A549 (cell line): Measurements from ENCODE around the gene BCKDHA. TPM values are rescaled to one million over a fixed set of nuclear protein-coding genes. Genes with fewer than 3 reads are reported as not detected.

Experiments used
- ATAC-seq, 2 experiments: fragments of 200-7000 bp in 1 of 2; fragments of >200 bp in 1 of 2; cut with Nextera tagmentation in 1 of 2; cut with Tn5 transposase in 1 of 2; 3 replicates each; pipeline versions ENCODE4 v1.8.0 to v1.9.1; 2018 to 2020; ENCODE audit warnings: mild to moderate bottlenecking in 1 of 2, moderate library complexity in 1 of 2
- CTCF ChIA-PET: fragments of 300-600 bp; sonication (Branson Sonifier 250); formaldehyde crosslinking; extraction: SDS; loops from one replicate; lab custom pipeline; 2021; ENCODE audit warnings: antibody characterized with exemption, inconsistent platforms; lab: Yijun Ruan, JAX
- POLR2A ChIA-PET: fragments of 350-600 bp; formaldehyde crosslinking; extraction: SDS; loops from one replicate; lab custom pipeline; 2021; ENCODE audit warnings: antibody characterized with exemption, inconsistent platforms; lab: Yijun Ruan, JAX
- DNase-seq, 2 experiments: peaks; one replicate each; pipeline versions ENCODE4 v3.0.0 to v3.0.0-alpha.2; 2011 to 2016; ENCODE audit warnings: low read depth in 1 of 2, low spot score in 1 of 2
- FAIRE-seq: peaks from 2 replicates; lab custom pipeline; 2011; peaks lifted over from hg19 to GRCh38; lab: Jason Lieb, UNC
- H3K27ac ChIP-seq, 2 experiments: fragments of >200 bp; sonication (Bioruptor Twin); formaldehyde crosslinking; 3 replicates each; pipeline ENCODE4 v1.5.1; 2016 to 2017
- H3K4me1 ChIP-seq: fragments of >200 bp; sonication (Bioruptor Twin); formaldehyde crosslinking; 3 replicates; pipeline ENCODE4 v1.6.1; 2016
- H3K4me2 ChIP-seq: fragments of >200 bp; sonication (Bioruptor Twin); formaldehyde crosslinking; 3 replicates; pipeline ENCODE4 v1.6.1; 2016
- H3K4me3 ChIP-seq: fragments of >200 bp; sonication (Bioruptor Twin); formaldehyde crosslinking; 3 replicates; pipeline ENCODE4 v1.5.1; 2016
- H3K9me3 ChIP-seq: fragments of >200 bp; sonication (Bioruptor Twin); formaldehyde crosslinking; 3 replicates; pipeline ENCODE4 v1.6.1; 2016
- CBX2 ChIP-seq: fragments of 200-600 bp; sonication (generic); IDR thresholded peaks from 2 replicates; pipeline ENCODE4 v1.6.1; 2016; ENCODE audit warnings: low read depth, mild to moderate bottlenecking, borderline replicate concordance
- CHD2 ChIP-seq: fragments of 150-350 bp; IDR thresholded peaks from 2 replicates; pipeline ENCODE4 v1.6.1; 2014; ENCODE audit warnings: low read length; ENCODE audit not compliant: partially characterized antibody
- CHD4 ChIP-seq: fragments of 200-600 bp; sonication (generic); IDR thresholded peaks from 2 replicates; pipeline ENCODE4 v1.6.1; 2016; ENCODE audit warnings: antibody characterized with exemption, mild to moderate bottlenecking, borderline replicate concordance
- EP300 ChIP-seq, 2 experiments: fragments of >200 bp; sonication (Bioruptor Twin); formaldehyde crosslinking; IDR thresholded peaks; 2 replicates in 1 of 2; 3 replicates in 1 of 2; pipeline ENCODE4 v1.6.1; 2016 to 2017
- GATA3 ChIP-seq: IDR thresholded peaks from 2 replicates; pipeline ENCODE4 v1.6.1; 2012; ENCODE audit warnings: borderline replicate concordance
- HDAC2 ChIP-seq: fragments of 200-600 bp; sonication (generic); IDR thresholded peaks from 2 replicates; pipeline ENCODE4 v1.6.1; 2016
- JUN ChIP-seq, 2 experiments: fragments of >200 bp; sonication (Bioruptor Twin); formaldehyde crosslinking; IDR thresholded peaks; 2 replicates in 1 of 2; 3 replicates in 1 of 2; pipeline ENCODE4 v1.6.1; 2016 to 2017
- JUNB ChIP-seq: fragments of >200 bp; sonication (Bioruptor Twin); formaldehyde crosslinking; IDR thresholded peaks from 2 replicates; pipeline ENCODE4 v1.6.1; 2016
- MAZ ChIP-seq: fragments of 150-350 bp; IDR thresholded peaks from 2 replicates; pipeline ENCODE4 v1.6.1; 2014; ENCODE audit warnings: antibody characterized with exemption, low read depth, low read length, borderline replicate concordance
- PHF8 ChIP-seq: fragments of 200-600 bp; sonication (generic); IDR thresholded peaks from 2 replicates; pipeline ENCODE4 v1.6.1; 2016; ENCODE audit warnings: low read depth, mild to moderate bottlenecking, antibody characterized with exemption, moderate library complexity, borderline replicate concordance
- POLR2A ChIP-seq: IDR thresholded peaks from 2 replicates; pipeline ENCODE4 v1.6.1; 2012; ENCODE audit warnings: mild to moderate bottlenecking, low read length
- RAD21 ChIP-seq, 2 experiments: fragments of >200 bp in 1 of 2; sonication (Bioruptor Twin) in 1 of 2; formaldehyde crosslinking in 1 of 2; IDR thresholded peaks in 1 of 2; conservative IDR thresholded peaks in 1 of 2; 2 replicates in 1 of 2; 3 replicates in 1 of 2; pipeline ENCODE4 v1.6.1; 2012 to 2018; ENCODE audit warnings: inconsistent platforms in 1 of 2
- SMC3 ChIP-seq: fragments of >200 bp; sonication (Bioruptor Twin); formaldehyde crosslinking; IDR thresholded peaks from 3 replicates; pipeline ENCODE4 v1.6.1; 2018; ENCODE audit warnings: inconsistent platforms
- SREBF2 ChIP-seq: fragments of 450-650 bp; IDR thresholded peaks from 2 replicates; pipeline ENCODE4 v1.6.1; 2014; ENCODE audit warnings: mild to moderate bottlenecking, moderate library complexity
- TFCP2L1 ChIP-seq: fragments of 250-450 bp; sonication (Bioruptor Pico); IDR thresholded peaks from 2 replicates; pipeline ENCODE4 v1.5.0; 2021; ENCODE audit warnings: mild to moderate bottlenecking
- TP53 ChIP-seq: fragments of 250-450 bp; sonication (Bioruptor Pico); IDR thresholded peaks from 2 replicates; pipeline ENCODE4 v1.5.0; 2021; ENCODE audit warnings: mild to moderate bottlenecking, moderate library complexity
- ZFP36 ChIP-seq: fragments of 450-650 bp; IDR thresholded peaks from 2 replicates; pipeline ENCODE4 v1.6.1; 2014; ENCODE audit warnings: borderline replicate concordance; ENCODE audit not compliant: partially characterized antibody
- ZNF302 ChIP-seq: fragments of 250-450 bp; sonication (Bioruptor Pico); IDR thresholded peaks from 2 replicates; pipeline ENCODE4 v1.9.0; 2021; ENCODE audit warnings: inconsistent platforms, mild to moderate bottlenecking, moderate library complexity
- WGBS: methylation state at CpG from one replicate; pipeline ENCODE4 v1.1.6; 2017; ENCODE audit errors: missing lambda C conversion rate; 5-methylcytosine and 5-hydroxymethylcytosine counted together
- polyA plus RNA-seq, 4 experiments: library from polyadenylated mRNA; depleted of rRNA in 3 of 4; stranded (reverse); fragments of >200 nt; fragmentation: RNase III in 1 of 4; extraction: RNeasy Plus Mini Kit Qiagen cat#74134 plus additional on column Dnase treatment in 1 of 4; gene quantifications; 2 replicates in 3 of 4; 3 replicates in 1 of 4; pipeline ENCODE4 v1.2.3, GENCODE V29; 2011 to 2017
- TF ChIP-seq, protein P1 (sequence below): IDR thresholded peaks from 2 replicates; pipeline ENCODE4 v1.6.1; 2012
- TF ChIP-seq, protein P2 (sequence below): fragments of >200 bp; sonication (Bioruptor Twin); formaldehyde crosslinking; IDR thresholded peaks from 3 replicates; pipeline ENCODE4 v1.6.1; 2016
- TF ChIP-seq, protein P3 (sequence below): fragments of >200 bp; sonication (Bioruptor Twin); formaldehyde crosslinking; IDR thresholded peaks from 3 replicates; pipeline ENCODE4 v1.5.1; 2016
- TF ChIP-seq, protein P4 (sequence below): IDR thresholded peaks from 2 replicates; pipeline ENCODE4 v1.6.1; 2012; ENCODE audit warnings: low read depth, borderline replicate concordance
- TF ChIP-seq, protein P5 (sequence below): fragments of 200-600 bp; sonication (generic); IDR thresholded peaks from 2 replicates; pipeline ENCODE4 v1.6.1; 2016; ENCODE audit warnings: antibody characterized with exemption, mild to moderate bottlenecking, moderate library complexity
- TF ChIP-seq, protein P6 (sequence below): fragments of 250-450 bp; sonication (Bioruptor Pico); IDR thresholded peaks from 2 replicates; pipeline ENCODE4 v1.5.0; 2020; ENCODE audit warnings: low read depth, mild to moderate bottlenecking, moderate library complexity

Gene BCKDHA
- polyA plus RNA-seq, 2 of the 4 experiments (the other 2 are of a cell fraction) = 42.9 to 44.4 TPM

DNA sequence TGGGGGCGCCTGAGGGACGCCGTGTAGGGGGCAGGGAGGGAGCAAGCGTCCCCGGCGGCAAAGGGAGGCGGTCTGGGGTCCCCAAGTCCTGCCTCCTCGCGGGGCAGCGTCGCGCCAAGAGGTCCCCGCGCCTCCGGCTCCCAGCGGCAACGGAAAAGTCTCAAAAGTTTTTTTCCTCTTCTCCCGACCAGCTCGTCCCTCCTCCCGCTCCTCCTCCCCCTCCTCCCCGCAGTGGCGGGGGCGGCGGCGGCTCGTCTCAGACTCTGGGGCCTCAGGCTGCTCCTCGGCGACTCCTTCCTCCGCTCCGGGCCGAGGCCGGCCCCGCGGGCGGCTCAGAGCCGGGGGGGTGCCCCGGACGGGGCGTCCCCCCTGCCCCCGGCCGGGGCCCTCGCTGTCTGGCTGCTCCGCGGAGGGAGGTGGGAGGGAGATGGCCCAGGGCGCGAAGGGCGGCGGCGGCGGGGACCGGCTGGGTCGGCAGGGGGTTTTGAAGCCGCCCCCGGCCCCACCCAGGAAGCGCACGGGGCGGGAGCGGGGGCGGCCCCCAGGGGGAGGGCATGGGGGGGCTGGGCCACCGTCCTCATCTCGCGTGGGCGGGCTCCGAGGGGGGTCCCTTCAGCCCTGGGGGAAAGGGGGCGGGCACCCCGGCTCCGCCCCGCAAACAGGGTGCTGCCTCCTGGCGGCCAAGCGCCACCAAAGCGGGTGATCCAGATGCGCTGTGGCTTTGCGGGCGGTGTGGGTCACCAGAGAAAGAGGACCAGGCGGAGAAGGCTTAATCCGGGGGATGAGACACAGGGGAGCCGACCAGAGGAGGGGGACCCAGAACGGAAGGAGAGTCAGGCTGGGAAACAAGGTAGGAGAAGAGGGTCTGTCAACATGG lies 43.9 kb upstream of the BCKDHA start, which contains the start of gene TGFB1:
TSS of gene TGFB1 (minus strand) at position 457 of the 877 bp plus-strand sequence. CDS start 878 bp downstream, outside the sequence.
- H3K4me3 ChIP-seq = peak within 1 kb of the TSS; percentile 72
- ATAC-seq (peak; percentile 53 to 71), FAIRE-seq (no peak), DNase-seq (peak; percentile 92 to 100)
- 1% methylated on average over 45 of the region's 78 CpGs for WGBS
- H3K9me3 ChIP-seq = no peaks in the 10 kb centered on the region
- CTCF ChIA-PET = interaction anchor here (0.6 to 9.4 kb wide), 40 partner anchors 9 to 1085 kb away, joined by 3 to 197 read pairs (median 6); partner anchors contain the start of genes B9D2, CCDC97, CYP2S1 and HNRNPUL1
- POLR2A ChIA-PET = interaction anchor here (0.5 to 5.6 kb wide), 8 partner anchors 8 to 90 kb away, joined by 3 to 96 read pairs (median 5); partner anchors contain the start of genes B9D2, CCDC97 and HNRNPUL1
- peak within 1 kb of the TSS; percentile 90 for H3K4me2 ChIP-seq
- H3K27ac ChIP-seq = peak within 1 kb of the TSS; percentile 90 to 92
- TF ChIP-seq, protein P1, sequence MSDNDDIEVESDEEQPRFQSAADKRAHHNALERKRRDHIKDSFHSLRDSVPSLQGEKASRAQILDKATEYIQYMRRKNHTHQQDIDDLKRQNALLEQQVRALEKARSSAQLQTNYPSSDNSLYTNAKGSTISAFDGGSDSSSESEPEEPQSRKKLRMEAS = peak; percentile 59
- TF ChIP-seq JUN (IDR thresholded peaks at IDR 0.05) (peak; percentile 92 to 98; a peak in 4 of 5 replicates), MAZ (peak; percentile 90), POLR2A (peak; percentile 63), CBX2 (no peak), CHD4 (no peak), HDAC2 (no peak), JUNB (0 out of 2 replicates have a peak, but pooled peaks have one; percentile 15), TP53 (CRISPR knock-in tag) (peak; percentile 84; the same call in 1 of the 2 replicates), TFCP2L1 (CRISPR knock-in tag) (peak; percentile 81; the same call in 1 of the 2 replicates), SMC3 (peak; percentile 94), PHF8 (0 out of 2 replicates have a peak, but pooled peaks have one; percentile 25), CHD2 (peak; percentile 74), EP300 (IDR thresholded peaks at IDR 0.05) (peak in 1 of 2 experiments; percentile 42; a peak in 1 of 5 replicates), GATA3 (0 out of 2 replicates have a peak, but pooled peaks have one; percentile 31), SREBF2 (no peak), ZFP36 (no peak), ZNF302 (CRISPR knock-in tag) (no peak), RAD21 (conservative IDR thresholded peaks at IDR 0.05 in 1 of 2, IDR thresholded peaks at IDR 0.05 in 1 of 2) (peak in 1 of 2 experiments; percentile 76; a peak in 4 of 5 replicates)
- TF ChIP-seq, protein P2, sequence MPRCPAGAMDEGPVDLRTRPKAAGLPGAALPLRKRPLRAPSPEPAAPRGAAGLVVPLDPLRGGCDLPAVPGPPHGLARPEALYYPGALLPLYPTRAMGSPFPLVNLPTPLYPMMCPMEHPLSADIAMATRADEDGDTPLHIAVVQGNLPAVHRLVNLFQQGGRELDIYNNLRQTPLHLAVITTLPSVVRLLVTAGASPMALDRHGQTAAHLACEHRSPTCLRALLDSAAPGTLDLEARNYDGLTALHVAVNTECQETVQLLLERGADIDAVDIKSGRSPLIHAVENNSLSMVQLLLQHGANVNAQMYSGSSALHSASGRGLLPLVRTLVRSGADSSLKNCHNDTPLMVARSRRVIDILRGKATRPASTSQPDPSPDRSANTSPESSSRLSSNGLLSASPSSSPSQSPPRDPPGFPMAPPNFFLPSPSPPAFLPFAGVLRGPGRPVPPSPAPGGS = peak; percentile 95
- TF ChIP-seq, protein P3, sequence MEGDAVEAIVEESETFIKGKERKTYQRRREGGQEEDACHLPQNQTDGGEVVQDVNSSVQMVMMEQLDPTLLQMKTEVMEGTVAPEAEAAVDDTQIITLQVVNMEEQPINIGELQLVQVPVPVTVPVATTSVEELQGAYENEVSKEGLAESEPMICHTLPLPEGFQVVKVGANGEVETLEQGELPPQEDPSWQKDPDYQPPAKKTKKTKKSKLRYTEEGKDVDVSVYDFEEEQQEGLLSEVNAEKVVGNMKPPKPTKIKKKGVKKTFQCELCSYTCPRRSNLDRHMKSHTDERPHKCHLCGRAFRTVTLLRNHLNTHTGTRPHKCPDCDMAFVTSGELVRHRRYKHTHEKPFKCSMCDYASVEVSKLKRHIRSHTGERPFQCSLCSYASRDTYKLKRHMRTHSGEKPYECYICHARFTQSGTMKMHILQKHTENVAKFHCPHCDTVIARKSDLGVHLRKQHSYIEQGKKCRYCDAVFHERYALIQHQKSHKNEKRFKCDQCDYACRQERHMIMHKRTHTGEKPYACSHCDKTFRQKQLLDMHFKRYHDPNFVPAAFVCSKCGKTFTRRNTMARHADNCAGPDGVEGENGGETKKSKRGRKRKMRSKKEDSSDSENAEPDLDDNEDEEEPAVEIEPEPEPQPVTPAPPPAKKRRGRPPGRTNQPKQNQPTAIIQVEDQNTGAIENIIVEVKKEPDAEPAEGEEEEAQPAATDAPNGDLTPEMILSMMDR = peak; percentile 99
- TF ChIP-seq, protein P4, sequence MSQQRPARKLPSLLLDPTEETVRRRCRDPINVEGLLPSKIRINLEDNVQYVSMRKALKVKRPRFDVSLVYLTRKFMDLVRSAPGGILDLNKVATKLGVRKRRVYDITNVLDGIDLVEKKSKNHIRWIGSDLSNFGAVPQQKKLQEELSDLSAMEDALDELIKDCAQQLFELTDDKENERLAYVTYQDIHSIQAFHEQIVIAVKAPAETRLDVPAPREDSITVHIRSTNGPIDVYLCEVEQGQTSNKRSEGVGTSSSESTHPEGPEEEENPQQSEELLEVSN = peak; percentile 92
- TF ChIP-seq, protein P5, sequence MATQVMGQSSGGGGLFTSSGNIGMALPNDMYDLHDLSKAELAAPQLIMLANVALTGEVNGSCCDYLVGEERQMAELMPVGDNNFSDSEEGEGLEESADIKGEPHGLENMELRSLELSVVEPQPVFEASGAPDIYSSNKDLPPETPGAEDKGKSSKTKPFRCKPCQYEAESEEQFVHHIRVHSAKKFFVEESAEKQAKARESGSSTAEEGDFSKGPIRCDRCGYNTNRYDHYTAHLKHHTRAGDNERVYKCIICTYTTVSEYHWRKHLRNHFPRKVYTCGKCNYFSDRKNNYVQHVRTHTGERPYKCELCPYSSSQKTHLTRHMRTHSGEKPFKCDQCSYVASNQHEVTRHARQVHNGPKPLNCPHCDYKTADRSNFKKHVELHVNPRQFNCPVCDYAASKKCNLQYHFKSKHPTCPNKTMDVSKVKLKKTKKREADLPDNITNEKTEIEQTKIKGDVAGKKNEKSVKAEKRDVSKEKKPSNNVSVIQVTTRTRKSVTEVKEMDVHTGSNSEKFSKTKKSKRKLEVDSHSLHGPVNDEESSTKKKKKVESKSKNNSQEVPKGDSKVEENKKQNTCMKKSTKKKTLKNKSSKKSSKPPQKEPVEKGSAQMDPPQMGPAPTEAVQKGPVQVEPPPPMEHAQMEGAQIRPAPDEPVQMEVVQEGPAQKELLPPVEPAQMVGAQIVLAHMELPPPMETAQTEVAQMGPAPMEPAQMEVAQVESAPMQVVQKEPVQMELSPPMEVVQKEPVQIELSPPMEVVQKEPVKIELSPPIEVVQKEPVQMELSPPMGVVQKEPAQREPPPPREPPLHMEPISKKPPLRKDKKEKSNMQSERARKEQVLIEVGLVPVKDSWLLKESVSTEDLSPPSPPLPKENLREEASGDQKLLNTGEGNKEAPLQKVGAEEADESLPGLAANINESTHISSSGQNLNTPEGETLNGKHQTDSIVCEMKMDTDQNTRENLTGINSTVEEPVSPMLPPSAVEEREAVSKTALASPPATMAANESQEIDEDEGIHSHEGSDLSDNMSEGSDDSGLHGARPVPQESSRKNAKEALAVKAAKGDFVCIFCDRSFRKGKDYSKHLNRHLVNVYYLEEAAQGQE = peak; percentile 69
- TF ChIP-seq, protein P6, sequence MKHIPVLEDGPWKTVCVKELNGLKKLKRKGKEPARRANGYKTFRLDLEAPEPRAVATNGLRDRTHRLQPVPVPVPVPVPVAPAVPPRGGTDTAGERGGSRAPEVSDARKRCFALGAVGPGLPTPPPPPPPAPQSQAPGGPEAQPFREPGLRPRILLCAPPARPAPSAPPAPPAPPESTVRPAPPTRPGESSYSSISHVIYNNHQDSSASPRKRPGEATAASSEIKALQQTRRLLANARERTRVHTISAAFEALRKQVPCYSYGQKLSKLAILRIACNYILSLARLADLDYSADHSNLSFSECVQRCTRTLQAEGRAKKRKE = no peak
- H3K4me1 ChIP-seq = peaks cover 15% of the 10 kb centered on the region
